Tibial artery (tissue), 4 donors: ENCODE results near the gene DNAH14.
"Not testable (repeated sequence)": the region's sequence is repeated elsewhere in the genome, so short reads cannot be mapped to it uniquely, and the experiment has no call there.

Source experiments
- DNase-seq, 2 donors: peaks; one replicate each; pipeline ENCODE4 v3.0.0-alpha.2; 2019
- H3K27ac ChIP-seq, 2 donors: fragments of 200-600 bp; sonication (generic) in 1 of 2; 1 replicate in 1 of 2; 2 replicates in 1 of 2; pipeline ENCODE4 v1.5.1; 2018 to 2019; ENCODE audit warnings: mild to moderate bottlenecking in 1 of 2
- H3K27me3 ChIP-seq, 2 donors: fragments of 200-600 bp; sonication (generic) in 1 of 2; one replicate each; pipeline versions ENCODE4 v1.5.1 to v1.6.0; 2016 to 2019
- H3K36me3 ChIP-seq, 3 donors: fragments of 200-600 bp; sonication (generic) in 2 of 3; one replicate each; pipeline ENCODE4 v1.5.1; 2016 to 2019; ENCODE audit warnings: mild to moderate bottlenecking in 2 of 3
- H3K4me1 ChIP-seq, 4 donors: fragments of 200-600 bp; sonication (generic) in 2 of 4; 1 replicate in 3 of 4; 2 replicates in 1 of 4; pipeline ENCODE4 v1.5.1; 2016 to 2019
- H3K4me3 ChIP-seq, 2 donors: fragments of 200-600 bp; sonication (generic) in 1 of 2; 1 replicate in 1 of 2; 2 replicates in 1 of 2; pipeline ENCODE4 v1.5.1; 2018 to 2019; ENCODE audit warnings: mild to moderate bottlenecking in 2 of 2
- H3K9me3 ChIP-seq, 3 donors: fragments of 200-600 bp; sonication (generic) in 1 of 3; one replicate each; pipeline ENCODE4 v1.5.1; 2016 to 2019
- CTCF ChIP-seq, 2 experiments: fragments of 200-600 bp in 1 of 2; fragments of 450-650 bp in 1 of 2; IDR thresholded peaks; one replicate each; pipeline ENCODE4 v1.5.1; 2017 to 2019; ENCODE audit warnings: antibody characterized with exemption in 2 of 2, mild to moderate bottlenecking in 1 of 2, moderate library complexity in 1 of 2
- intact Hi-C: fragments of 100-400 bp; cut with DNase I; formaldehyde crosslinking; loops from one replicate; pipeline ENCODE4 v1.15.0; 2023; ENCODE audit warnings: low total_unique reads

The DNAH14 gene

DNA sequence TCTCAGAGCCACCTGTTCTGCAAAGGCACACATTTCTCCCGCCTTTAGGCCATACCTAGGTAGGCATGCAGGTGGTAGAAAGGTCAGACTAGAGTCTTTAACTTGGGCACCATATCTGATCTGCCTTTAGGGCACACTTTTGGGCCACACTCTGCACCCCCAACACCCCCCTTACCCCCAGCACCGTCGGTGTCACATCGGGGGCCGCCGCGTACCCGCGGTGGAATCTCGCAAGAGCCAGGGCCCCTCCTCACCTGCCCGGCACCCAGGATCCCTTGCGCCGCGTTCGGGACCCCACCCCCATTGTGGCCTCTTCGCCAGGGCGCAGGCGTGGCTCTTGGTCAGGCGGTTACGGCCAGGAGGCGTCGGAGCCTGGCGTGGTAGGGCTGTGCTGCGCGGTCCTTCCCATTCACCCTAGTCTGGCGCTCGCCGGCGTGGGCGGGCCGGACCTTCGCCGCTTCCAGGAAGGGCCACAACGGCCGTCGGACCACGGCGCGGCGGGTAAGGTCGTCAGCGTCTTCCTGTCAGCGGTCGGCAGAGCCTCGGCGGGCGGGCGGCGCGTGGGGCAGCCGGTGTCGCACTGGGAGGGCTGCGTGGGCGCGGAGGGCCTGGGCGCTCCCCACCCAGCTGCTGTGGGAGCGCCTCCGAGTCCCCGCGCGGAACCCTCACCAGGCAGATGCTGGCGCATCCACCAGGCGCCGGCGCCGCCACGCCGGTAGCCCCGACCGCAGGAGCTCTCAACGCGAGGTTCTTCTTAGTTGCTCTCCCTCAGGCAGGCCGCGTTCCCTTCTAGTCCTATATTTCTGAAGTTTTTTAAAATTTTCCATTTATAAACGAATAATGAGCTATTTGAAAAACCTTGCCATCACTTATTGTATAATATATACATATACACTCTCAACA, at the start of gene DNAH14:
TSS of gene DNAH14 (plus strand) at position 341 of the 903 bp plus-strand sequence. CDS start 23,028 bp downstream, outside the sequence.
- Histone ChIP-seq H3K27ac (no peak within 1 kb of the TSS), H3K27me3 (peaks cover 0 to 4% of the 10 kb centered on the region in 2 donors), H3K9me3 (peaks cover 3 to 28% (median 17%) of the 10 kb centered on the region in 3 donors), H3K36me3 (no peaks in the 10 kb centered on the region), H3K4me3 (peak within 1 kb of the TSS; percentile 18 to 24), H3K4me1 (peaks cover 0 to 6% (median 0%) of the 10 kb centered on the region in 4 donors)
- no peak for TF ChIP-seq CTCF (IDR thresholded peaks at IDR 0.05)
- peak in 1 of 2 donors; percentile 31 for DNase-seq
- intact Hi-C loops, result loop anchor here (10.0 kb wide), 1 partner anchor 415 kb away; no protein-coding TSS in a partner anchor

GRCh38 chr1:224880593-224881307, 48.7 kb upstream of the DNAH14 start:
- H3K4me3 ChIP-seq, result no peak overlapping the region
- peaks cover 0 to 3% (median 0%) of the 10 kb centered on the region in 3 donors for H3K9me3 ChIP-seq
- no peaks in the 10 kb centered on the region for H3K36me3 ChIP-seq
- no peak overlapping the region for H3K27ac ChIP-seq
- intact Hi-C loops, result no loop called here
- no peak for TF ChIP-seq CTCF (IDR thresholded peaks at IDR 0.05)
- H3K4me1 ChIP-seq, result no peaks in the 10 kb centered on the region
- DNase-seq, result no peak
- peaks cover 0 to 11% of the 10 kb centered on the region in 2 donors for H3K27me3 ChIP-seq

DNA sequence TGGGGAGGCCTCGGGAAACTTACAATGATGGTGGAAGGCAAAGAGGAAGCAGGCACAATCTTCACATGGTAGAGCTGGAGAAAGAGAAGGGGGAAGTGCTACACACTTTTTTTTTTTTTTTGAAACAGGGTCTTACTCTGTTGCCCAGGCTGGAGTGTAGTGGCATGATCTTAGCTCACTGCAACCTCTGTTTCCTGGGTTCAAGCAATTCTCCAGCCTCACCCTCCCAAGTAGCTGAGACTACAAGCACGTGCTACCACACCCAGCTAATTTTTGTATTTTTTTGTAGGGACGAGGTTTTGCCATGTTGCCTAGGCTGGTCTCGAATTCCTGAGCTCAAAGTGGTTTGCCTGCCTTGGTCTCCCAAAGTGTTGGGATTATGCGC, 48.2 kb upstream of the DNAH14 start:
- intact Hi-C loops, H3K9me3 ChIP-seq, H3K4me3 ChIP-seq, H3K36me3 ChIP-seq, H3K4me1 ChIP-seq, H3K27me3 ChIP-seq, DNase-seq, H3K27ac ChIP-seq: not testable (repeated sequence)

DNA sequence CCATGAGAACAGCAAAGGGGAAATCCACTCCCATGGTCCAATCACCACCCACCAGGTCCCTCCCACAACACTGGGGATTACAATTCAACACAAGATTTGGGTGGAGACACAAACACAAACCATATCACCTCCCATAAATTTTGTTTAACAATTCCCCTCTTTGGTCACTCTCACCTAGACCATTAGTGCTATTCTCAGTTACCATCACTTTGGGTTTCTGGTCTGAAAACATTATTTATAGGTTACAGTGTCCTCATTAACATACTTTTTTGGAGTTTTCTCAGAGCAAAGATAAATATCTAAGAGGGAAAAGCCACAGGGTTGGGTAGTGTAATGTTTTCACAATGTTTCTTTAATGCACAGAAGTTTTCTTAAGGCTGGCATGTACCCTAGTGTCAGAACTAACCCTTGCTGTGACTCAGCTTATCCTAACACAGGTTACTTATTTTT, 47.7 kb upstream of the DNAH14 start:
- TF ChIP-seq CTCF (IDR thresholded peaks at IDR 0.05), result no peak
- Histone ChIP-seq H3K4me1 (no peaks in the 10 kb centered on the region), H3K9me3 (peaks cover 0 to 4% (median 0%) of the 10 kb centered on the region in 3 donors), H3K27me3 (peaks cover 0 to 4% of the 10 kb centered on the region in 2 donors), H3K4me3 (no peak overlapping the region), H3K36me3 (no peaks in the 10 kb centered on the region), H3K27ac (no peak overlapping the region)
- no peak for DNase-seq
- intact Hi-C loops, result no loop called here

- no peaks in the 10 kb centered on the region for H3K4me1 ChIP-seq
- no peaks in the 10 kb centered on the region for H3K36me3 ChIP-seq
- intact Hi-C loops, result no loop called here
- H3K27me3 ChIP-seq, result peaks cover 0 to 4% of the 10 kb centered on the region in 2 donors
- H3K27ac ChIP-seq, result no peak overlapping the region
- DNase-seq, result no peak
- no peak for TF ChIP-seq CTCF (IDR thresholded peaks at IDR 0.05)
- no peak overlapping the region for H3K4me3 ChIP-seq
- peaks cover 0 to 4% (median 0%) of the 10 kb centered on the region in 3 donors for H3K9me3 ChIP-seq
These were observed 47.2 kb upstream of the DNAH14 start for GRCh38 chr1:224882264-224882663.
